NCI-H1417 (cell line): ENCODE data around the gene EEIG1.

Source experiments
- DNase-seq, 3 experiments: peaks; one replicate each; lab custom pipeline; 2025; lab: John Stamatoyannopoulos, UW

Gene EEIG1

DNA sequence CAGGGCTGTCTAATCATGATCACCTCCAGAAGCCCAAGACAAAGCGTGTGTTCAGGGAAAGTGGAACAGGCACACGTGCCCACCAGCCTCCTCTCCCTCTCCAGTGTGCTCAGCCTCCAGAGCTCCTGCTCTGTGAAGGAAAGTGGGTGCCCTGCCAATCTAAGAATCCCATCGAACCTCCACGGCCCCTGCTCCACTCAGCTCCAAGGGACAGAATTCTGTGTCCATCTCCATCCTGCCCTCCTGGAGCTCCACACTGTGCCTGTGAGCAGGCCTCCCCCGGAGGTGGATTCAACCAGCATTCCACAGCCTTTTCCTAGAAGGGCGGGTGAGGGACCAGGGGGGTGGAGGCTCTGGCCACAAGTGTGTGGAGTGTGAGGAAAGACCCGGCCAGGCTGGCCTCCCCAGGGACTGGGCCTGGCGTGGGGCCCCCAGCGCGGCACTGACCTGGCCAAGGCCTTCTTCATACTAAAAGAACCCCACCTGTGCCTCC lies 6.0 kb downstream of the EEIG1 start:
- peak in 1 of 3 experiments; percentile 15 for DNase-seq

DNA sequence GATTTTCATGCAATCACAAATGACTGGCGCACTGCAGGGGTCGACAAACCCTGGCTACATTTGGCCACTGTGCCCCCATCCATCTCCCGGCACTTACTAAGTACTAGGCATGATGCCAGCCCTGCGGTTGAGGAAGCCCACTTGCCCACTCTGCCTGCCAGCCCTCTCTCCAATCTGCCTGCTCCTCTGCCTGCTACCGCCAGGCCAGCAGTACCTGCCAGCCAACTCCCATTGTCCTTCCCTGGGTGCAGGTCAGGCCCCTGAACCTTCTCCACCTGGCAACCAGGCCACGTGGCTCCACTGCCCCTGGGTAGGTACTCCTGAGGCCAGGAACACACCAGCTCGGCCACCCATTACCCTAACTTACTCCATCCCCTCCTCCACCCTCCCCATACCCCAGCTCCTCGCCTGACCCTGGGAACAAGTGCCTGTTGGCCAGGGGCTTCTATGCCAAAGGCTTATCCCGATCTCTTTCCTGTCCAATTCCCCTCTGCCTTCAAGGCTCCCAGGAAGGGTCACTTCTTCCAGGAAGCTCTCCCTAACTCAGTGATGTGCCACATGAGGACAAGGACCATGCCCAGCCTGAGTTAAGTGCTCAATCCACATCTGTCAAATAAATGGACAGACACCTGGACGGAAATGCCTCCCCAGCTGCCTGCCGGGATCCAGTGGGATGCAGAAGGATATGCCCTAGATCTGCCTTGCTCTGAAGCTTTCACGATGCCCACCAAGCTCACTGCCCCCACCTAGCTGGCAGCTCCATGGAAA lies 6.6 kb downstream of the EEIG1 start:
- peak in 1 of 3 experiments; percentile 74 for DNase-seq

DNA sequence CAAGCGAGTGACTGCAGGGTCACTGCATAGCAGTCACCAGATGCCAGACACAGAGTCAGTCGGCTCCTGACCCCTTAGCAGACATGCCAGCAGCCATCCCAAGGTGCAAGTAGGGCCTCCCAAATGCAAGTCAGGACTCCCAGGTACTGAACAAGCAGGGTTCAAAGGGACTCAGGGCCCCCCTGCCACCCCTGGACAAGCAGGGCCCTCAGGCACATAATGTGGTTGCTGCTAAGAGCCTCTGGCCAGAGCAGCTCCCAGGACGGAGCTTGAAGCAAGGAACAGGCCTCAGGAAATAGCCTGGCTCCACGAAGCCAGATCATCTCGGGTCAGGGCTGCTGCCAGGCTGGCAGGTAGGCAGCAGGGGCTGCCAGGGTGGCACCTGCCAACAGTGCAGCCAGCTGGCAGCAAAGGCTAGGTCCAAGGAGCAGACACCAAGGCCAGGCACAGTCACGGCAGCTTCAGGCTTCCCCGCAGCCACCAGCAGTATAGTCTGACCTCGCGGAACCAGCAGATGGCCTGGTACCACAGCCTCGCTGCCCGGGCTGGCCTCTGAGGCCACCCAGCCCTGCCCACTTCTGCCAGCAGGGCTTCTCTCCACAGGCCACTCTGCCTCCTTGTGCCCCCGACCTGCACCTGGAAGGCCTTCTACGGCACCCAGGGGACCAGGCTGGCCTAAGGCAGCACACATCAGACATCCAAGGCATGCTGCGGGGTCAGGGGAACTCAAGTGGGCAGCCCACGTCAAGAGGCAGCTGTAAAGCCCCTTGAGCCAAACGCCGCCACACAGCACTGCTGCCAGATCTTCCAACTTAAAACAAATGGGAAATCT lies 7.4 kb downstream of the EEIG1 start:
- peak in 2 of 3 experiments; percentile 33 to 74 for DNase-seq

DNA sequence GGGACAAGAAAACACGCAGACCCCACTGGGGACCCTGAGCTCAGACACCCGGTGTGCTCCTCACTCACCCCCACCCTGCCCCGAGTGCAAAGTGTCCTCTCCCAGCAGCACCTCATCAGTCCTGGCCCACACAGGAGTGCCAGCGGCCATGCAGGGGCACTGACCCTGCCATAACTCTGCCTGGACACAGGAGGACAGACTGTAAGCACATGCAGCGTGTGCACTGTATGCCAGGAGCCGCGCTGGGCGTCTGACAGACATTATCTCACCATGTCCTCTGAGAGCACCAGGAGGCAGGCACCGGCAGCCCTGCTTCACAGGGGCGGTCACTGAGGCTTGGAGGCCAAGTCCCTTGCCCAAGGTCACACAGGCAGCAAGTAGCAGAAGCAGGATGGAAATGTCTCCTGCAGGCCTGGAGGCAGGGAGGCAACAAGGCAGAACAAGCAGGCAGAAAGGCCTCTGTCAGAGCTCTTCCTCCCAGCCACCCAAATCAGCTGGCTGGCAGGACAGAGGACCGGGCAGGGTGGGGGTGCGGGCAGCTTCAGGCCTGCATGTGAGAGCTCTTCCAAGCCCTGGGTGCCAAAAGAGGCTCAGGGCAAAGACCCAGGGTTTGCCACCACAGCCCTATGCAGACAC lies 8.4 kb downstream of the EEIG1 start:
- peak in 1 of 3 experiments; percentile 14 for DNase-seq

DNA sequence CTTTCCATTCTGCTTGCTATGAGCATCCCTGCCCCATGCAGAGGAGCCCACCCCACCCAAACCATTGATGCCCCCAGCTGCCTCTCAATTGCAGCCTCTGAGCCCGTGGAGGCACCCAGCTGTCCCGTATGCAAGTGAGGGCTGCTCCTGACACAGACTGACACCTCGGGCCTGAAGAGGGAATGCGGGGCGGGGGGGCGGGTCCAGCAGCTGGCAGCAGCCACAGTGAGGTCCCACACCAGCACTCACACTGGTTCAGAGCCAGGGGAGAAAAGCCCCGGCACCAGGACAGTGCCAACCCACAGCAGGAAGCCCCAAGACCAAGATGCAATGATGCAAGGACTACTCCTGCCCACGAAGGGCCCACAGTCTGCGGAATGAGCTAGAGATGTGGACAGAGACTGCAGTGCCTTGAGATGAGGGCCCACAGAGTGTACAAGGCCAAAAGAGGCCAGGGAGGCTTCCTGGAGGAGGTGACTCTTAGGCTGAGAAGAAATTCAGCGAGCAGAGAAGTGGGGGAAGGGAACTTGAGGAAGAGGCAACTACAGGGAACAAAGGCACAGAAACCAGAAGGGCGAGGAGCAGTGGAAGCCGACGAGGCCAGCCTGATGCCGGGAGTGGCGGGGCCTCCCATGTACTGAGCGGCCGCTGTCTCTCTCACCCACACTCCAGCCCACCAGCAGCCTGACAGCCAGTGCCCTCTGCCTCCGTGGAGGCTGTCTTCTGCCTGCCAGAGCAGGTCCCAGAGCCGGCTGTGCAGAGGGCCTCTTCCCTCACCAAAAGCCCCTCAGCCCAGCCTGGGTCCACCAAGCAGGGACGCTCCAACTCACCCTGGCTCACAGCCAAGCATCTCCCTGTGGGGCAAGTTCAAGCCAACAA lies 9.2 kb downstream of the EEIG1 start:
- DNase-seq: no peak

DNA sequence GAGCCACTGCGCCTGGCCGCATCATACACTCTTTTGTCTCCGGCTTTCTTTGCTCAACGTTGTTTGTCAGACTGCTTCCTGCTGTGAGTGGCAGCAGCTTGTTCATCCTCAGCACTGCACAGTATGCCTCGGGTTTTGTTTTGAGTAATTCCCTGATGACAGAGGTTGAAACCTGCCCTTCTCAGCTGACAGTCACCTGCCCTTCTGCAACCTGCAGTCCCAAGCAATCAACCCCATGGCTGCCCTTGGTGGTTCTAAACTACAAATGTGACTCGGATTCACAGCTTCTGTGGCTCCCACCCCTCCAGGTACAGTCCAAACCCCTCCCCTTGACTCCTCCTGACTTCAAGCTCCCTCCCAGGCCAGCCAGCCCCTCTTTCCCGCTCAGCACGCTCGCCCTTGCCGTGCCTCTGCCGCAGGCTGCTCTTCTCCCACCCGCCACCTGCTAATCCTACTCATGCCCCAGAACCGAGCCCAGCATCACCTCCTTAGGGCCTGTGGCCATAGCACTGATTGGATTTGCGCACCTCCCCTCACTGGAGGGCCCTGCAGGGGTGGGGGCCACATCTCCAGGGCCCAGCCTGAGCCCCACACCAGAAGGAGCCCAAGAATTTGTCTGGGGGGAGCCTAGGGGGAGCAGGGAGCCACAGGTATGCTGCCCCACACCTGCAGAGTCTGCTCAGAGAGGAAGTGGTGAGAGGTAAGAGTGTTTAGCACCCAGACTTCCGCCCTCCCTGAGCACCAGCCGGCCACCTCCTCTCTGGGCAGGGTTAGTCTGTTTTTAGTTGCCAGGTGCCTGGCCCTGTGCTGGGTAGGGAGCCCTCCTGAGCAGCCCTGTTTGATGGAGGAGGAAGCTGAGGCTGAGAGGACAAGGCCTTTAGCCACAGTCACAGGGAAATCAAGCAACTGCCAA lies 10.1 kb downstream of the EEIG1 start:
- DNase-seq: peak; percentile 67 to 98 (median 88)

DNA sequence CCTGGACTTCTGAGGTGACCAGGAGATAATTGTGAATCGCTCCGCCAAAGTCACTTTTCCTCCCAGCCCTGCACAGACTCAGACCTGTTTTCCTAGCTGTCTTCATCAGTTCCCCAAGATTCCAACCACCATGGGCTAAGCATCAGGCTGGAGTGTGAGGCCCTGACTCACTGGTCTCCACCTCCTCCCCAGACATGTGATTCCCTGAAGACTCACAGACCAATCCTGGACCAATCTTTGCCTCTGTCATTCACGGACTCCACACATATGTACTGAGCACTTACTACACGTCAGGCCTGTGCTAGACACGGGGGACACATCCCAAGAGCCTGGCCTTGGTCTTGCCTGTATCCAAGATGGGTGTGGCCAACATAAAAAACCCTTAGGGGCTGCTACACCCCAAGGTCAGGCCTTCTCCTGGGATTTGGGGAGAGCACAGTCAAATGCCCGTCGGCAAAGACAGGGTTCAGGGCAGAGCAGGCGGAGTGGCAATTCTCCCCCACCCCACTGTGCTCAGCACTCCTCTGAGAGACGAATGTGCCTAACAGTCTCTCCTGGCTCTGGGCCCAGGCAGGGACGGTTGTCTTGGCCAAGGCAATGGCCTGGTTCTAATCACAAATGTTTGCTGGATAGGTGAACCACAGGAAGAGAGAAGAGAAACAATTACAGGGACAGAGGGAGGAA lies 11.9 kb downstream of the EEIG1 start:
- no peak for DNase-seq

DNA sequence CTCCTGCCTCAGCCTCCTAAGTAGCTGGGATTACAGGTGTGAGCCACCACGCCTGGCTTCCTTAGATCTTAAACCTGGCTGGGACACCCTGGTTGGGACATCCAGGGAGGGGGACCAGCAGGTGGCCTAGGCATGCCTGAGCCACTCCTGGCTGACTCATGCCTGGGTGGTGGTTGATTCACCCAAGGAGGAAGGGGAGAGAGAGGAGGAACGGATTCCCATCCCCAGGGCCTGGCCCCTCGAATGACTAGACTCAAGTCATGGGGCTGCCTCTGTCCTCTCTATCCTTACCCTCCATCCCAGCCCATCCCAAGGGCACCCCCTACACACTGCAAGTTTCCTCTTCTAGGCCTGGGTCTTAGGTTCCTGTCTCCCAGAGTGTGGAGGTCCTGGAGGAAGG lies 12.7 kb downstream of the EEIG1 start:
- DNase-seq: no peak

DNA sequence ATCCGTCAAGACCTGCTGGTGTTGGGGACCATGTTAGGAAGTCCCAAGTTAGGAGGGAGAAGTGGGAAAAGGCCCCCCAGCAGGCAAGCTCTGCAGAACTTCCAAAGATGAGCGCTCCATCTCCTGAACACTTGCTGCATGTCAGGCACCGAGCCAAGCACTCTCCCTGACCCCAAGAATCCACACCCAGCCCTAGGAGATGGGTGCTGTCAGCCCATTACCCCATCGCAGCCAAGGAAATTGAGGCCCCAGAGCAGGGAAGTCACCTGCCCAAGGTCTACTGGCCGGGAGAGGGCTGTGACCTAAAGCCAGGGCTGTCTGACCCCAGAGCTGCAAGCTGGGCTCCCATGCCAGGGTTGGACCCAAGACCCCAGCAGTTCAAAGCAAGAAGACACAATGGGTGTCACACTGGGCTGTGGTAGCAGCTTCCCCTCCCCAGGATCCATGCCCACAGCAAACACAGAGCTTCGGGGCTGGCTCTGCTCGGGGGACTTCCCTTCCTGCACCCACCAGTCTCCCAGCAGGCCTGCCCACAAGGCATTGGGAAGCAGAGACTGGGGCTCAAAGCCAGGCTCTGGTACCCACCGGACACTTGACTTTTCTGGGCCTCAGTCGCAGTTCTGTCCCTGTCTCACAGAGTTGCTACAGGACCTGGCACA lies 13.5 kb downstream of the EEIG1 start:
- DNase-seq: no peak

DNA sequence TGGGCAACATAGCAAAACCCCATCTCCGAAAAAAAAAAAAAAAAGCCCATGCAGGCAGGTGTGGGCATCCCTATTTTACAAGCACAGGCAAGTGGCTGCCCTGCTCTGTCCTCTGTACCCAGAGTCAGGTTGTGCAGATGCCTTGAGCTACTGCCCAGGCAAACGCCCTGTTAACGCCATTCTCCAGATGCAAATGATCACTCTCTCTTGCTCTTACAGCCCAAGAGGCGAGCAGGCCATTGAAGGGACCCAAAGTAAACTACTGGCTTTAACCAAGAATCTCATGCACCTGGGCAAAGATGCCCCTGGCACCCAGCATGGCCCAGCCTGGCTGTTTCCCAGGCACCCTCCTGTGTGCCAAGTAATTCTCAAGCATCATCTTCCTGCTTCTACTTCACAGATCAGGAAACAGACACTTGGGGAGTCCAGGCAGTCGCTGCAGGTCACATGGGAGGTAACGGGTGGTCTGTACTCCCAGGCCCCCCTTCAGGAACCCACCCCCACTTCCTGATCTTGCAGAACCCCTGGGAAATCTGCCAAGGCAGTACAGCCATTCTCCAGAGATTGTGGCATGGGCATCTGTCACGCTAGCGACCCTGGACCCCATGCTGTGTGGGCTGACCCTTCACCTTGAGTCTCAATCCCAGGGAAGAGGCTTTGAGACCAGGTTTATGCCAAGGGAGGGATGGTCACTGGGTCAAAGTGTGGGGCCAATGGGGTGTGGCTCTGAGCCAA lies 14.2 kb downstream of the EEIG1 start:
- DNase-seq: peak in 2 of 3 experiments; percentile 23 to 46

DNA sequence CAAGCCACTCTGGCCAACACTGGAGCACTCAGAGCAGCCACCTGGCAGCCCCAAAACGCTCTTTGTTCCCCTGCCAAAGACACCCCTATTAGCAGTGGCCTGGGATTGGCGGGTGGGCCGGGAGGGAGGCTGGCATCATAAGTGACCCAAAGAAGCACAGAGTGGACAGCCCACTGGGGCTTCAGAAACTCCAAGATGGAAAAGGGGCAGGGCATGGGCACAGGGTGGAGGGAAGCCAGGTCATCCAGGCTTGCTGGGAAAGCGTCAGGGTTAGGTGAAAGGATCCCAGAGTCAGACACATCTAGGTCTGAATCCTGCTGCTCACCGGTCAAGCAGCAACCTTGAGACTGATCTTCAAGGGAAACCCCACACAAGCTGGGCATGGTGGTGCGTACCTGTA lies 14.8 kb downstream of the EEIG1 start:
- no peak for DNase-seq

DNA sequence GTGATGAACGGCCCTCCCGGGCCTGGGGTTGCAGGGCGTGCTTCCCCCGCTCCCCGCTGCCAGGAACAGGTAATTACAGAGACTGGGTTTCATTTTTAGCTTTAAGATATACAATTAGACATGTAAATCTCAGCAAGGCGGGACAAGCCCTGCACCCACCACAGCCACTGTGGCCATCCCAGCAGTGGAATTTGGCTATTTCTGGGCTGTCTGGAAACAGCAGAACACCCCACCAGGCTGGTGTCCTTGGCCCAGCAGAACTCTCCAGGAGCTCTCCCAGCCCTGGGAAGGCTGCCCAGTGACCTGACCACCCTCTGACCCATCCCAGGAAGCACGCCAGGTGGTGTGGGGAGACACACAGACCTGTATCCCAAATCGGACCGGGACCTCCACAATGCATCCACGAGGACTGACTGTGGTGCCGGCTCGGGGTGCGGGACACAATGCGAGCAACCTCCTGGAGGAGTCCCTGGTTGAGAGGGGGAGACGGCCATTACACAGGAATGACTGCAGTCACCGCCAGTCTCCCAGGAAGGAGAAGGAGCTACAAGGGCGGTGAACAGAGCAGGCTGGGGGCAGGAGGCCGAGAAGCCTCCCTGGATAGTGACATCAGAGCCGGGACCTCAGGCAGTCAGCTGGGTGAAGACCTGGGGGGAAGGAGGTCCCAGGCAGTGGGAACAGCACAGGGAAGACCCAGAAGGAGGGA lies 17.3 kb downstream of the EEIG1 start:
- peak in 2 of 3 experiments; percentile 23 to 48 for DNase-seq

DNA sequence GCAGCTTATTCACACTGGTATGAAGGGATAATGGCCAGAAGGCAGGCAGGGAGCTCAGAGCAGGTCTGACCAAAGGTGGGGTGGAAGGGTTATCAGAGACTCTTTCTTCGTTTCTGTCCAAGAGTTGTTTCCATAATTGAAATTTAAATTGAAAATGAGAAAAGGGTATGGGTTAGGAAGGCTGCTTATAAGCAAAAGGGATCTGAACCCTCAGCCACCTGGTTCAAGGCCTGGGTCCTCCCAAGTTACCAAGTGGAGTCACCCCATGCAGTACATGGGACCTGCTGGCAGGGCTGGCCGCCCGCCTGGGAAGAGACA lies 17.8 kb downstream of the EEIG1 start:
- no peak for DNase-seq

DNA sequence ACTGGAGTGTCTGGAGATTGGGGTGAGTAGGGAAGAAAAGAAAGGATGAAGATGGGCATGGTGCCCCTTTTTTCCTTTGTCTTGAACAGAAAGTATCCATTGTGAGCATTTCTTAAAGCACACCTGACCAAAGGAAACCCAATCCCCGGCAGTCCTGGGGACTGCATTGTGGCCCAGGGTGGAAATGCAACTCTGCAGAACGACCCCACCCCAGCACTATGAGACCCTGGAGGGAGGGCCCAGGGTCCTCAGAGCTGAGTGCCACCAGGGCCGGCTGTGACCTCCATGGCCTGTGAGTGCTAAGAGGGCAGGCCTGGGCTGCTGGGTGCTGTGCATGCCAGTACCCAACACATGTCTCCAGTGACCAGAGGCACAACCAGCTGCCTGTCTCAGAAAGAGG lies 18.5 kb downstream of the EEIG1 start:
- no peak for DNase-seq

DNA sequence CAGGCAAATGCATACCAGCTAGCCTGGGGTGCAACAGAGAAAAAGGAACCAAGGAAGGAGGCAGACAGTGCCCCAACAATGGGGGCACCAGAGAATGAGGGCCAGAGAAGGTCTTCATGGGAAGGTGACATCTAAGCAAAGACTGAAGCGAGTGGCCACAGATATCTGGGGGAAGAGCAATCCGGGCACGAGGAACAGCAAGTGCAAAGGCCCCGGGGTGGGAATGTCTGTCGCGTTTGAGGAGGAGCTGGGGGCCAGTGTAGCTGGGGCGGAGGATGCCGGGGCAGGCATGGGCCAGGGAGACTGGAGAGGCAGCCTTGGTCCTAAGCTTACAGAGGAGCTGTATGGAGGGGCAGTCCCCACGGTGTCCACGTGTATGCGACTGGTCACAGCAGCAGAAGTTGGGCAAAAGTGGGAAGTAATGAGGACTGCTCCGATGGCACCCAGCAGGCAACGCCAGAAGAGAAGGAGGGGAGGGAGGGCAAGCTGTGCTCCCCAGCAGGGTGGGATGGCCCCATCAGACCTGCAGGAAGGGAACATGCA lies 19.1 kb downstream of the EEIG1 start:
- DNase-seq: no peak

DNA sequence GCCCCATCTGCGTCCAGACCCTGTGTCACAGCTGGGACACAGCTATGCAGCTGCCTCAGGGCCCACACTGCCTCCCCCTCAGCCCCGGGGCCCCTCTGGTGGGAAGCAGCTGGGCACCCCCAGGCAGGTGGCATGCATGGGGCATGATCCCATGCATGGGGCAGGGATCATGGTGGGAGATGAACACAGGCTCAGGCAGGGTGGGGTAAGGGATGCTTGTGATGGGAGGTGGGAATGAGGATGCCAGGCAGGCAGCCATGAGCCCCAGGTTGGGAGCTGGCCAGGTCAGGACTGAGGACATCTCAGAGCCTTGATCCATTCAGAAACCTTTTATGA lies 19.7 kb downstream of the EEIG1 start:
- DNase-seq: no peak

DNA sequence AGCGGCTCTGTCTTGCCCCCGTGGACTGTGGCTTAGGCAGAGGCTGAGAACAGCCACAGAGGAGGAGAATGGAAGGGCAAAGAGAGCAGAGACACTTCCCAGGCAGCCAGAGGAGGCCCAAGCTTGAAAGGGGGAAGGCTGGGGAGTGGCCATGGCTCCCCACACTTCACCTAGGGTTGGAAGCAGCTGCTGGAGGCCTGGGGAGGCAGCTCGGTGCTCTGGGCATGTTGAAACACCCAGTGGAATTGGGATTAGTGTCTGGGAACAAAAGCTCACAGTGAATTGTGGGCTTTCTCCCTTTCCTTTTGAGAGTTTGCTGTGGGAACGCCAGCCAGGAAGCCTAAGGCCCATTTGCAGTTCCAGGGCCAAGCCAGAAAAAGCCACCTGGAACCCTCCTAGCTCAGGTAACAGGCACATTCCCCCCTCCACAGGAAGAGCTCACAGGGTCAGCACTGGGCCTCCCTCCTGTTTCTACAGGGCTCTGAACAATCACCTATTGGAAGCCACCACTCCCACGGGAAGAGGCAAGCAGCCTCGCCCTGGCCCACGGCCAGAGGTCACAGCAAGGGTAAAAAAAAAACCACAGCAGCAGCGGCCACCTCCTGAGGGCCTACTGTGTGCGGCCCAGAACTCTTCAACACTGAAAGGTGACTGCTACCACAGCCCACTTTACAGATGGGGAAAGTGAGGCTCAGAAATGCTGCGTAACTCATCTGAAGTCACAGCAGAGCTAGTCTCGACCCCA lies 20.2 kb downstream of the EEIG1 start:
- peak in 1 of 3 experiments; percentile 14 for DNase-seq
